GM21576 (cell line): ENCODE results near the gene VWDE.
"Not testable (repeated sequence)": the region's sequence is repeated elsewhere in the genome, so short reads cannot be mapped to it uniquely, and the experiment has no call there.

Experiments
- ATAC-seq: cut with Tn5 transposase; IDR thresholded peaks from one replicate; pipeline ENCODE4 v1.9.1; 2021; ENCODE audit warnings: mild to moderate bottlenecking, moderate library complexity; ENCODE audit not compliant: unreplicated experiment

VWDE gene

DNA sequence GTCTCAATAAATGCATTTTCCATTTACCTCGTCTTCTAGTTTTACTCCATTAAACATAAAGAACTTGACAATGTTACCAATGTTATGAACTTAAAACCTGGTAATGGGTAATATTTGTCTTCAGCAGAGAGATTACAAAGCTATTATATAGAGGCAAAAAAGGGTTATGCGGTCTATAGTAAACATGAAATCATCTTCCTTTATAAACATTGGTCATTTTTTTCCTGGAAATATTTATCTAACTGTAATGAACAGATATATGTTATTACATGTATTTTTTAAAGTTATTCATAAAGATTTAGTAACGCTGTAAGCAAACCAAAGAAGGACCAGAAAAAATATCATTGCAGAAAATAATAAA is 1.3 kb downstream of the VWDE start:
- ATAC-seq = no peak

DNA sequence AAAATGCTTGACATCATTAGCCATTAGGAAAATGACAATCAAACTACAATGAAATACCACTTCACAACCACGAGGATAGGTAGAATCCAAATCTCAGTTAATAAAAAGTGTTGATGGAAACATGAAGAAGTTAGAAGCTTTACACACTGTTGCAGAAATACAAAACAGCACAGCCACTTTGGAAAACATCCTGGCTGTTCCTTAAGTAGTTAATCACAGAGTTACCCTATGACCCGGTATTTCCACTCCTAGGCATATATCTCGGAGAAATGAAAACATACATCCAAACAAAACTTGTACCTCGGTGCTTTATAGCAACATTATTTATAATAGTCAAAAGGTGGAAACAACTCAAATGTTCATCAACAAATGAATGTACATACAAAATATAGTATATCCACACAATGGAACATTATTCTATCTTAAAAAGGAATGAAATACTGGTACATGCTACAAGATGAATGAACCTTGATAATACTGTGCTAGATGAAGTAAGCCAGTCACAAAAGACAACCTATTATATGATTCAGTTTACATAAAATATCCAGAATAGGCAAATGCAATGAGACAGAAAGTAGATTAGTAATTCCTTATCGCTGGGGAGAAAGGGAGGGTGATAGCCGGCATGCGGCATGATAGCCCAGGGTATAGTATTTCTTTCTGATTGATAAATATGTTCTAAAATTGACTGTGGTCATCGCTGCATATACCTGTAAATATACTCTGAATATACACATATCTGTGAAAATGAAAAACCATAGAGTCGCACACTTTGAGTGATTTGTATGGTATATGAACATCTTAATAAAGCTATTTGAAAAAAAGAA is 1.9 kb downstream of the VWDE start:
- no peak for ATAC-seq

DNA sequence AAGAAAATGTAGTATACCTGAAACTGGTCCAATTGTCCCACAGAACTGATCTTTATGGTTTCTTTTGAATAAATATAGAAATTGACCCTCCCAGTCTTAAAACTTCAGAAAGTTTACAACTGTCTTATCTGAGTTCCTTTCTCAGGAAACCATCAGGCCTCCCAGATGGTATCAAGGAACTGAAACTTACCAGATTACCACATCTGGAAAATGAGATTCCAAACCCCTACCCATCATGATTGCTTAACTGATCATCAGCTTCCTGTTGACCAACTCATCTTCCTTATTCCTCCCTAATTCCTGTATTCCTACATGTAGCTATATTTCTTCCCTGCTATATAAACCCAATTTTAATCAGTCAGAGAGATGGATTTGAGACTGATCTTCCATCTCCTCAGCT is 5.5 kb downstream of the VWDE start:
- no peak for ATAC-seq

DNA sequence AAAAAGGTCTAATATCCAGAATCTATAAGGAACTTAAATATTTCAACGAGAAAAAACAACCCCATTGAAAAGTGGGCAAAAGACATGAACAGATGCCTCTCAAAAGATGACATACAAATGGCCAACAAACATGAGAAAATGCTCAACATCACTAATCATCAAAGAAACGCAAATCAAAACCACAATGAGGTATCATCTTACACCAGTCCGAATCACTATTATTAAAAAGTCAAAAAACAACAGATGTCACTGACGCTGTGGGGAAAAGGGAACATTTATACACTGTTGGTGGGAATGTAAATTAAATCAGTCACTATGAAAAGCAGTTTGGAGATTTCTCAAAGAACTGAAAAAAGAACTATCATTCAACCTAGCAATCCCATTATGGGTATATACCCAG is 6.0 kb downstream of the VWDE start:
- ATAC-seq = no peak

DNA sequence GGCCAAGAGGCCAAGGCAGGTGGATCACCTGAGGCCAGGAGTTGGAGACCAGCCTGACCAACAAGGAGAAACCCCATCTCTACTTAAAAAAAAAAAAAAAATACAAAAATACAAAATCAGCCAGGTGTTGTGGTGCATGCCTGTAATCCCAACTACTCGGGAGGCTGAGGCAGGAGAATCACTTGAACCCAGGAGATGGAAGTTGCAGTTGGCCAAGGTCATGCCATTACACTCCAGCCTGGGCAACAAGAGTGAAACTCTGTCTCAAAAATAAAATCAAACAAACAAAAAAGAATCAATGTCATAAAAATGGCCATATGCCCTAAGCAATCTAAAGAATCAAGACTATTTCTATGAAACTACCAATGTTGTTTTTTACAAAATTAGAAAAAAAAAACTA is 7.0 kb downstream of the VWDE start:
- not testable (repeated sequence) for ATAC-seq

DNA sequence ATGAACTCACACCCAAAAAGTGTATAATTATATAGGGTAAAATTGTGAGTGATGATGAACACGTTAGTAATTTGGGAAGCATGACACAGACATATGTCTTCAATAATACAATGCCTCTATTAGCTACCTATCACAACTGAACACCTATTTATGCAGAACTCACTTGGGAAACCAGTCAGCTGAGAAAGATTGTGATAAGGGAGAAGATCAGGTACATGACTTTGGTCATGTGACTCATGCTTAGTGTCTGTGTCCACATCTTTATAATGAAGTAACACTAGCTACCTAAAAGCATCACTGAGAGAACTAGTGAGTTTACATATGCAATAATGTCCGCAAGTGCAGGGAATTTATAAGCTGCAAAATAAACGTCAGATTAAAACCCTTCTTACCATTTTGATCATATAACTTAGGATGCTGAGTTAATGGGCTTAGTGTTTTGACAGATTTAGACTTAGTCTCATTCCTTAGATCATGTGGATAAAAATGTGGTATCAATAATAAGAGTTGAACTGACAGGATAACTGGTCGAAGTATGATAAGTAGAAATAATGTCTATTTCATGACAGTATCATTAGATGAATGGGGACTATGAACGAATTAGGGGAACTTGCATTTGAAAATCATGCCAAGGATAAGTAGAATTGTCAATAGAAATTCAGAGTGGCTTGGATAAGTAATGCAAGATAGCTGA is 11.6 kb downstream of the VWDE start:
- ATAC-seq = no peak

DNA sequence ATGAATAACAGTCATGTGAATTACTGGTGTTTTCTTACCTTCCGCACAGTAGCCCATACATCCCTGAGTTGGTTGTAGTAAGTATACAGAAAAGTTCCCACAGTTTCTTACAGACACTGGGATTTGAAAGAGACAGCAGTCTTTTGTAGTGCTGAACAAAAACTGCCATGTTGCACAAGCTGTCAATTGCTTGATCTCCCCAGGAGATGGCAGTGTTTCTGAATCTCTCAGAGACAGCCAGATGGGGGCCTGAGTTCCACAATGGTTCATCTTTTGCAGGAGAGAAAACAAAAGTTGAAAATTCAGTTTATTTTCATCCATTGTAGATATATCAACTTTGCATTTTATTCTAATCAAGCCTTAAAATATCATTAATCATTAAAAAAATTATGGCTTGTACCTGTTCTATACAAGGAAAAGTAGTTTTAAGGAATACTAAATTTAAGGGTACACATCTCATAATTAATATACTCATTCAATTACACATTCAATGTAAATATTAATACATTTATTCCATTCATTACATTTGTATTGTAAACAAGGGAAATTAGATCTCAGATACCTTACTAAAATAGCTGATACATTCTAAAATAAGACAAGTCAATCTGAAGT is 14.5 kb downstream of the VWDE start:
- peak; percentile 97 for ATAC-seq

DNA sequence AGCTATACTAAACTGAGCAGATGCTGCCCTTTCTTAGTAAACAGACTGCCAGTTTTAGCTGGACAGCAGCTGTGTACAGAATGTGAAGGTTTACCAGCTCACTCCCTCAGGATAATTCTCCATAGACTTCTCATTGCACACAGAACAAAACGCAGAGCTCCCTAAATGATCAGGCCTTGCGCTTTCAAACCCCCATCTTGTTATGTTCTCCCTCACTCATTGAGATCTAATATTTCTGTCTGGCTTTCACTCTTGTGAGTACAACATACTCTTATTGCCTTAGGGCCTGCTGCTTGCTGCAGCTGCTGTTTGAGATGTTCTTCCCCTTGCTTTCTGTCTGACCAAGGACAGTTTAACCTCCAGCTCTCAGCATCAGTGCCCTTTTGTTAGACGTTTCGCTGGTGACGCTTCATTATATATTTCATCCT is 17.3 kb downstream of the VWDE start:
- ATAC-seq = no peak

DNA sequence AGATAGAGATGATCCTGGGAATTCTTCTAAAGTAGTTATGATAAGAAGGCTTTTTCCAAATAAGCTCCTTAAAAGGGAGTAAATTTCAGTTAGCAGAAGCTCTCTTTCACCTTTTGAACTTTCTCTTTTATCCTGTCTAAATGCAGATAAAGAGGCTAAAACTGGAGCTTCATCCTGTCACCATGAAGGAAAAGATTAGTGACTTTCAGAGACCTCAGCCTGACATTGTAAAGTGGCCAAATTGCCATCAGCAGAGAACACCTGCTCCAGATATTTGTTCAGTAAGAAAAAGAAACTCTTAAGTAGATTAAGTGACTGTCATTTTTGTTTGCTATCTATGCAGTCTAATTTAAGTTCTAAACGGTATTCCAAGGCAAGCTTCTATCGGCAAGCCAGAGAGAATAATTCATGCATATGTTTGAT is 18.3 kb downstream of the VWDE start:
- ATAC-seq = no peak

DNA sequence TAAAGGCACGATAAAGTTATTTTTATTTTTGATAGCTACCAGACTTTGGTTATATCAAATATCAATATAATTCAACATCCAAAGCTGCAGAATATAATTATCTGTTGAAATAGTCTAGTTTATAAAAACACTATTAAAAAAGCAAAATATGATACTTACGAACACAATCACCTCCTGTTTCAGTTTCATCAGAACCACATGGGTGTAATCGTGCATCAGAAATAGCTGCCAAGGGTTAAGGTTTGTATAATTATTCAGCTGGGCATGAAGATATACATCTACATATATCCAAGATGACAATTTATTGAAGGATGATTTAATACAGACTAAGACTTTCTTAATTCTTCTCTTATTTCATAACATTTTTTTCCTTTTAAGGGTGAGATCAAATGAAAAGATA is 20.3 kb downstream of the VWDE start:
- no peak for ATAC-seq

DNA sequence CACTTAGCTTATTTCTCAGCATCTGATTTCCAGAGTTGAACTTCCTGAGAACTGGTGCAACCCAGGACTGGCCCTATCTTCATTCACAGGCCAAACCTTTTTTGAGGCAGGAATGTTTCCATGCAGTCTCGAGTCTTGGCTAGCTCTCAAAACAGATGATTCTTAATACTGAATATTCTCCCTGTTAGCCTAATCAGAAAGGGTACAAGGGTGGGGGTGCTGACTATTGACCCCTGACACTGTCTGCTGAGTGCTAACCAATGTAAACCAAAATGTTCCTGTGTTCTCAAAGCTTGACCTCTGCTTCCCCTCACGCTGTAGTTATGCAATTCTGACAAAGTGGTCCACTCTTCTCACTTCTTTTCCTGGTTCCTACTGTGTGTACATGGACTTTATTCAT is 25.3 kb downstream of the VWDE start:
- no peak for ATAC-seq

DNA sequence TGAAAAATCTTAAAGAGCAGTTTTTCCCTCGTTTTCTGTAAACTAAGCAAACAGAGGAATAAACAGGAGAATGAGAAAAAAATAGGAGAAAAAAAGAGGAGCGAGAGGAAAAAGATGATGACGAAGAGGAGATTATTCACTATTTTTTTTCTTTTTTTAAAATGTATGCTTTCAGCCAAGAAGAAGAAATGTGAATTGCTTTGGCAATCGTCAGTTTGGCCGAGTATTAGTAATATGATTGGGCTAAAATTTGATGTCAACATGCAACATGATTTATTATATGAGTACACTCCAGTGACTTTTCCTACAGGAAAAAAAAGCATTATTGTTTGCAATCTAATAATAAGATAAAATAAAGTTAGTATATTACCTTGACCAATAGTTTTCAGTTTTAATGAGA is 26.3 kb downstream of the VWDE start:
- ATAC-seq = no peak

DNA sequence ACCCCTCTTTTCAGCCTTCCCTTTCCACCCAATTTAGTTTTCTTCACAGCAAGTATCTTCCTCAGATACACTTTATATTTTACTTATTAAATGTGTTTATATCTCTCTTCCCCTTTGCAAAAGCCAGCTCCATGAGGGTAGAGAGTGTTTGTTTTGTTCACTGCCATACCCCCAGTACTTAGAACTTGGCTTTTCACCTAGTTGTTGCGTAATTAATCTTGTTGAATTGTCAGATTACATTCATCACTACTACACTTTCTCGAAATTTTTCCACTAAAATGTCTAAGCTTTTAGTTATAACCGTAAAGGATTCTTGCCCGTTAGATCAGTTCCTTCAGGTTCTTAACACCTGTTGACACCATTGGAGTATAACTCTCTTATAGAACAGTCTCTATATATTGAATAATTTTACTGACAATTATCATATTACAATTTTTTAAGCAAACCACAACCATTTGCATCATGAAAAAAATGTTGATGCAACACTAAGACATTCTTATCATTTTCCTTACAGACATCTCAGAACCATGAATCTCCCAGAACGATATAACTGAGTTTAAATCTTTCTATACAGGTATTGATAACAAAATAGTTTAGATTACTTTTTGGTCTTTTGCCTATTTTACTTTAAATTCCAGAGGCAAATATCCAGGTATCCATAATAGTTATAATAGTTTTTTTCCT is 29.9 kb downstream of the VWDE start:
- ATAC-seq = no peak

DNA sequence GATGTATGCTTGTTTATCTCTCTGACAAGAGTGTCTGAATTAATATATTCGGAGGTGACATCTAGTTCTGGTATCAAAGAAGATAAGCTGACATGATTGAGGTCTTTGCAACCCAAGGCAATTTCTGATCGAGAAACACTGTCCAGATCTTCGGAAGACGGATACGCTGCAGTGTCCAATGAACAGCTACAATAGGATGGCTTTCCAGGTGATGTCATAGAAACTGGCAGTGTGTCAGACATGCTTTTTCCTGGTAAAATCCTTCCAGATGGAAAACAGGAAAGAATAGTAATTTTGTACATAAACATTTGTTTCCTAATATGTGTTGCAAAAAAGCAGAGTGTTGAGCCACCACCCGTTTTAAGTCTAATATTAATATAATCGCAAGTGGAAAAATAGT is 33.4 kb downstream of the VWDE start:
- ATAC-seq = no peak

DNA sequence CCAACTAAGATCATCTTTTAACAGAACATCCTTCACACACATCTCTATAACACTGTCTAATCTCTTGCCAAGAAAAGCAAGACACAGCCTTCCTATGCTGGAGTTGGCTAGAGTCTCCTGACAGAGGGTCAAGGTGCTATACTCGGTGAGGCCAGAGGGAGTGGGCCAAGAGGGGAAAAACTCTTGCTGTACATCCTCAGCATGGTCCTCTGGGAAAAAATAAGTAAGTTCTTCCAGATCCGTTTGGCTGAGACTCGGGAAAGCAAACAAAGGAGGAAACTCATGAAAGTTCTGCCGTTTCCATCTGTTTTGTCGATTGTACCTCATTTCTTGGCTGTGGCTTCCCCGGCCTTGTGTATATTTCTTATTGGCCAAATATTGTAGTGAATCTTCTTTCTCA is 33.9 kb downstream of the VWDE start:
- ATAC-seq = no peak

DNA sequence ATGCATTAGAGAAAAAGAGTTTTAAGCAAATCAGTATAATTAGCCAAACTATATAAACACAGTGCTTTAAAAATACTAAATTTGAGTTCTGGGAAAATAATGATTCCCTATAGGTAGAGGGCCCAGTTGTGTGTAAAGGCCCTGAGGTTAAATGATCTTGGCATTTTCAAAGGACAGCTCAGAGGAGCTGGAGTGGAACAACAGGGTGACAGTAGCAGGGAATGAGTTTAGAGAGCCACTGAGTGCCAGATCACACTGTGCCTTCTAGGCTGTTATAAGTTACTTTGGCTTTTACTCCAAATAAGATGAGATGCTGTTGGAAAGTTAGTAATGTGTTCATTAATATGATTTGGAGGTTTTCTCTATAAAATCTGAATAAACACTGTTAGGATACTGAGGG is 34.6 kb downstream of the VWDE start:
- no peak for ATAC-seq

DNA sequence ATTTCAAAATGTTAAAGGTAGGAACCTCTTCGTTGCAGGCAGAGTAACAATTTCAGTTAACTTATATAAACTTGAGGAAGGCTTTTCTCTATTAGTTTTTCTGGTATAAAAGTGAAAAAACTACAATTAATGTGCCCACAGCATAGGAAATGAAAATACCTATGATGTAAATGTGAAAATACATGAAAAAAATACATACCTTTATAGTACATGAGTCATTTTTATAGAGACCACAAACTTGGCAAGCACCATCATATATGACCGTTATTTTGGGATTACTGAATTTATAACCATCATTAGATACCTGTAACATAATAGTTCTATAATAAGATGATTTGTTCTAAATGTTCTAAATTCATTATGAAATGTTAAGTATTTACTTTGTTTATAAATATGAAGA is 42.7 kb downstream of the VWDE start:
- ATAC-seq = no peak

DNA sequence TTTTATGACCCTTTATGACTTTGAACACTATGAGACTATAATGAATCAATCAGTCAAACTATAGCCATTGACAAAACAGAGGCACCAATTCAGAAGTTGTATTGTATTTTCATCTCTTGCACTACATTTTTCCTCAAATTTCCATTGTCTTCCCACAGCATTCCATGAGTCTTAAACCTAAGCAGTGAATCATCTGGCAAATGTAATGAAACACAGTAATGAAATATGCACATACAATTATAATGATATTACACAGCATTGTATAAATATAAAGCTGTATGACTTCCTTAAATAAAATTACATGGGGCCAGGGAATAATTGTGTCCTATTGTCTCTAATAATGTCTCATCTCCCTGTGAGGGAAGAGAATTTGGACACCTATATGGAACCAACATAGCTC is 45.0 kb downstream of the VWDE start:
- no peak for ATAC-seq

DNA sequence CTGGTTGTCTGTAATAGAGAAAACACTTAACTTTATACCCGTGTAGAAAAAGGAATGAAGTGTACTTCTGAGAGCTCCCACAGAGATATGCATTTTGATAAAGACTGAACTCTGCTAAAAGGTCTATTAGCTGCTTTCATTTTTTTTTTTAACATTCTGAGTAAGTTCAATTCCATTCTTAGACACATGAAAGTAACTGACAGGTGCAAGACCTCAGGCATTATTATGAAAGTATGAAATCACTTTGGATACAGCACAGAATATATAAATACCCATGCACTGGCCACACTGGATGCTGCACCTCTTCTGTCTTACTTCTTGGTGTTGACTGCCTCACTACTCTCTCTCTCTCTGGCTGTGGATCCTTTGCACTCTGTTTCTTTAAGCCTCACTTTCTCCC is 46.2 kb downstream of the VWDE start:
- no peak for ATAC-seq

DNA sequence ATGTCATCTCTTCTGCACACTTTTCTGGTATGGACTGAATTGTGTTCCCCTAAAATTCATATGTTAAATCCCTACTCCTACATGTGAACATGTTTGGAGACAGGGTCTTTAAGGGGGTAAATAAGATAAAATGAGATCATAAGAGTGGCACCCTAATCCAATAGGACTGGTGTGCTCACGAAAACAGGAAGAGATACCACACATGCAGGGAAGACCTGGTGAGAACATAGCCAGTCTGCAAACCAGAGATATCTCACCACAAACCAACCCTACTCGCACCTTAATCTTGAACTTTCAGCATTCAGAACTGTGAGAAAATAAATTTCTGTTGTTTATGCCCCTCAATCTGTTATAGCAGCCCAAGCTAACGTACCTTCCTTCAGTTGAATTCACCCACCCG is 51.8 kb downstream of the VWDE start:
- no peak for ATAC-seq

DNA sequence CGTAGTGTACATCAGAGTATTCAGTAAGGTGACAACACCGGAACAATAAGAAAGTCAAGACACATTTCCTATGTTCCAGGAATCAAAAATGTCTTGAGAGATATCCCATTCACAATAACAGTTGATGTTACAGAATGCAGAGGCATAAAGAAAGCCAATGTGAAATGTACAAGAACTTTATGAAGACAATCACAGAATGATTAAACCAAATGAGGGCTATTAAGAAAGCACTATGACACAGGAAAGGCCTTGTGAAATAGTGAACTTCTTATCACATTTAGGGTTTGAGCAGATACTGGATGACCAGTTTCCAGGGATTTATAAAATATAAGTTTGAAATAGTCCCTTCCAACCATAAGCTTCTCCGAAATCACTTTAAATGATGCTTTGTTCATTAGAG is 52.7 kb downstream of the VWDE start:
- ATAC-seq = no peak

DNA sequence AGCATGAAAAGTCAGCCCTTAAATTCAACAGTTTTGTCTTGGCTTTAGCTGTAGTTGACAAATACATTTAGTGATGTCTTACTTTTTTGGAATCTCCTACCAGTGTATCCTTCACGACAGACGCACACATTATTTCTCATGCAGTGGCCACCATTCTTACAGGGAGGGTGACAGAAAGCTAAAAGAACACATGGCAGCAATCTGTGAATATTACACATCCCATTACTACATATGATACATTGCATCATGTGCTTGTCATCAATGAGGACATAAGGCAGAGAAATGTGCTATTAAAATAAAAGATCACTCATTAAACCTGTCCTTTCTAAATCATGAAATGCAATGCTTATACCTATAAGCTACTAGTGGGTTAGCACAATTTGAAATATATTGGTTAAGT is 66.6 kb downstream of the VWDE start:
- ATAC-seq = no peak
